Right cardiac atrium (tissue), 5 donors: ENCODE results near the gene TMEM151A. TPM values are rescaled to one million over a fixed set of nuclear protein-coding genes. Genes with fewer than 3 reads are reported as not detected.
A peak's percentile ranks its signal among the peaks of the same experiment; 100 is the strongest.

Experiments used
- ATAC-seq, 2 donors: fragments of 200-7000 bp; cut with Tn5 transposase; one replicate each; pipeline versions ENCODE4 v1.8.0 to v1.9.1; 2020; ENCODE audit warnings: moderate library complexity in 2 of 2, mild to moderate bottlenecking in 1 of 2
- DNase-seq, 3 donors: peaks; one replicate each; pipeline ENCODE4 v3.0.0-alpha.2; 2020
- H3K27ac ChIP-seq: one replicate; pipeline ENCODE4 v1.5.1; 2013; ENCODE audit warnings: mild to moderate bottlenecking, low read length, control low read depth, moderate library complexity
- H3K27me3 ChIP-seq: one replicate; pipeline ENCODE4 v1.6.1; 2013; ENCODE audit not compliant: control insufficient read depth, insufficient read depth
- H3K4me1 ChIP-seq: one replicate; pipeline ENCODE4 v1.6.1; 2013; ENCODE audit warnings: low read length; ENCODE audit not compliant: control insufficient read depth, insufficient read depth
- H3K4me3 ChIP-seq: one replicate; pipeline ENCODE4 v1.5.1; 2013; ENCODE audit warnings: low read length, control low read depth
- H3K9me3 ChIP-seq: one replicate; pipeline ENCODE4 v1.6.1; 2013; ENCODE audit warnings: low read length; ENCODE audit not compliant: control insufficient read depth
- WGBS: extraction: QIAGEN DNeasy Blood & Tissue Kit; methylation state at CpG from one replicate; pipeline ENCODE4 v1.1.7; 2013; 5-methylcytosine and 5-hydroxymethylcytosine counted together
- intact Hi-C, 4 donors: fragments of 100-400 bp; cut with DNase I; formaldehyde crosslinking; loops; one replicate each; pipeline versions ENCODE4 v1.11.0 to v1.14.0; 2022 to 2023
- polyA plus RNA-seq: library from polyadenylated mRNA; stranded (reverse); fragments of 200-250 nt; gene quantifications from one replicate; pipeline ENCODE4 v1.2.3, GENCODE V29; 2013
- total RNA-seq, 4 donors: library from RNA; stranded (reverse); fragmentation: NEBNext Ultra II Directional; extraction: Animal tissue kit (Norgen Biotek cat#: 25700); gene quantifications; one replicate each; pipeline ENCODE4 v1.2.1, GENCODE V29; 2021
- donor health status: healthy with polysubstance abuse.
- donor health status: DM: no; HTN: yes; CAD: no.
- donor health status: DM: no; HTN: no; CAD: no.
- donor health status: DM: no; HTN: yes; CAD: no; lungs with severe emphysema.
- donor health status: DM: yes; HTN: yes; CAD: no.

TMEM151A gene
- total and polyA plus RNA-seq, 5 donors: 0.20 to 0.45 (median 0.26) TPM

- no peaks in the 10 kb centered on the region for H3K4me1 ChIP-seq
- WGBS: 4% methylated on average over 84 of the region's 84 CpGs
- DNase-seq (peak in 2 of 3 donors; percentile 78 to 79), ATAC-seq (peak; percentile 6 to 7)
- peak within 1 kb of the TSS; percentile 52 for H3K4me3 ChIP-seq
- H3K9me3 ChIP-seq: no peaks in the 10 kb centered on the region
- no peak within 1 kb of the TSS for H3K27ac ChIP-seq
- intact Hi-C loops: no loop called here
- H3K27me3 ChIP-seq: no peaks in the 10 kb centered on the region
Measured at GRCh38 chr11:66277471-66278362, 14.0 kb upstream of the TMEM151A start, which contains the start of gene CNIH2. Gene CNIH2, plus strand, starts transcription at chr11:66278175. Its CDS starts 282 bp downstream, at chr11:66278457.

- 2% methylated on average over 45 of the region's 45 CpGs for WGBS
Measured at GRCh38 chr11:66278363-66279091, 13.2 kb upstream of the TMEM151A start.

GRCh38 chr11:66279092-66279734 lies 12.5 kb upstream of the TMEM151A start:
- H3K9me3 ChIP-seq: no peaks in the 10 kb centered on the region
- H3K27me3 ChIP-seq: no peaks in the 10 kb centered on the region
- intact Hi-C loops: no loop called here
- no peak overlapping the region for H3K27ac ChIP-seq
- ATAC-seq: no peak
- DNase-seq: peak in 2 of 3 donors; percentile 30 to 39
- H3K4me1 ChIP-seq: no peaks in the 10 kb centered on the region
- H3K4me3 ChIP-seq: no peak overlapping the region
- 61% methylated on average over 15 of the region's 15 CpGs for WGBS

More at GRCh38 chr11:66278363-66279091, 13.2 kb upstream of the TMEM151A start:
- DNase-seq: peak in 2 of 3 donors; percentile 47 to 51
- peak overlapping the region; percentile 52 for H3K4me3 ChIP-seq
- intact Hi-C loops: no loop called here
- no peaks in the 10 kb centered on the region for H3K4me1 ChIP-seq
- no peaks in the 10 kb centered on the region for H3K9me3 ChIP-seq
- no peaks in the 10 kb centered on the region for H3K27me3 ChIP-seq
- ATAC-seq: no peak
- no peak overlapping the region for H3K27ac ChIP-seq

GRCh38 chr11:66280428-66280827 lies 11.3 kb upstream of the TMEM151A start:
- Histone ChIP-seq H3K27me3 (no peaks in the 10 kb centered on the region), H3K4me3 (no peak overlapping the region), H3K9me3 (no peaks in the 10 kb centered on the region), H3K27ac (no peak overlapping the region), H3K4me1 (no peaks in the 10 kb centered on the region)
- intact Hi-C loops: no loop called here
- DNase-seq (peak in 1 of 3 donors; percentile 60), ATAC-seq (no peak)
- WGBS: 63% methylated on average over 14 of the region's 14 CpGs

GRCh38 chr11:66281001-66281400 lies 10.7 kb upstream of the TMEM151A start:
- DNase-seq (no peak), ATAC-seq (no peak)
- Histone ChIP-seq H3K27ac (no peak overlapping the region), H3K9me3 (no peaks in the 10 kb centered on the region), H3K4me1 (no peaks in the 10 kb centered on the region), H3K4me3 (no peak overlapping the region), H3K27me3 (no peaks in the 10 kb centered on the region)
- WGBS: 84% methylated on average over 6 of the region's 6 CpGs
- intact Hi-C loops: no loop called here

GRCh38 chr11:66281776-66282467 lies 9.8 kb upstream of the TMEM151A start:
- Histone ChIP-seq H3K27ac (no peak overlapping the region), H3K9me3 (no peaks in the 10 kb centered on the region), H3K27me3 (no peaks in the 10 kb centered on the region), H3K4me1 (no peaks in the 10 kb centered on the region), H3K4me3 (no peak overlapping the region)
- DNase-seq (peak in 1 of 3 donors; percentile 36), ATAC-seq (no peak)
- WGBS: 32% methylated on average over 20 of the region's 20 CpGs
- intact Hi-C loops: loop anchor here in 1 of 4 donors (2.0 kb wide), 1 partner anchor 59 kb away; no protein-coding TSS in a partner anchor

GRCh38 chr11:66282468-66283455 lies 8.9 kb upstream of the TMEM151A start:
- Histone ChIP-seq H3K4me1 (no peaks in the 10 kb centered on the region), H3K4me3 (no peak overlapping the region), H3K9me3 (no peaks in the 10 kb centered on the region), H3K27me3 (no peaks in the 10 kb centered on the region), H3K27ac (no peak overlapping the region)
- DNase-seq: peak; percentile 99 to 100 (median 99)
- ATAC-seq: peak; percentile 80 to 87
- WGBS: 13% methylated on average over 35 of the region's 35 CpGs
- intact Hi-C loops: loop anchor here in 1 of 4 donors (2.0 kb wide), 1 partner anchor 60 kb away; no protein-coding TSS in a partner anchor

- peak in 2 of 3 donors; percentile 16 to 53 for DNase-seq
- no peak for ATAC-seq
- intact Hi-C loops: loop anchor here in 1 of 4 donors (2.0 kb wide), 1 partner anchor 61 kb away; no protein-coding TSS in a partner anchor
- no peaks in the 10 kb centered on the region for H3K9me3 ChIP-seq
- 80% methylated on average over 14 of the region's 14 CpGs for WGBS
- H3K4me3 ChIP-seq: no peak overlapping the region
- peaks cover 3% of the 10 kb centered on the region for H3K4me1 ChIP-seq
- H3K27me3 ChIP-seq: no peaks in the 10 kb centered on the region
- no peak overlapping the region for H3K27ac ChIP-seq
Measured at GRCh38 chr11:66283461-66284105, 8.1 kb upstream of the TMEM151A start.

GRCh38 chr11:66284526-66285078 lies 7.1 kb upstream of the TMEM151A start:
- no peaks in the 10 kb centered on the region for H3K27me3 ChIP-seq
- H3K9me3 ChIP-seq: no peaks in the 10 kb centered on the region
- intact Hi-C loops: no loop called here
- H3K27ac ChIP-seq: no peak overlapping the region
- peak in 1 of 3 donors; percentile 27 for DNase-seq
- ATAC-seq: no peak
- peaks cover 4% of the 10 kb centered on the region for H3K4me1 ChIP-seq
- no peak overlapping the region for H3K4me3 ChIP-seq
- WGBS: 93% methylated on average over 16 of the region's 16 CpGs
